Pancreas (tissue), 10 donors: Measurements from ENCODE around the gene SNX22. TPM values are rescaled to one million over a fixed set of nuclear protein-coding genes. Genes with fewer than 3 reads are reported as not detected.
A peak's percentile ranks its signal among the peaks of the same experiment; 100 is the strongest.

Experiments
- ATAC-seq, 4 donors: fragments of 200-7000 bp; cut with Tn5 transposase; one replicate each; pipeline versions ENCODE4 v1.8.0 to v1.9.1; 2020; ENCODE audit warnings: mild to moderate bottlenecking in 4 of 4, moderate library complexity in 4 of 4
- DNase-seq, 6 donors: peaks; one replicate each; pipeline ENCODE4 v3.0.0-alpha.2; 2020
- FAIRE-seq: peaks from 2 replicates; lab custom pipeline; 2012; peaks lifted over from hg19 to GRCh38; lab: Jason Lieb, UNC
- H3K27ac ChIP-seq, 4 donors: fragments of 200-600 bp; sonication (generic); 1 replicate in 3 of 4; 2 replicates in 1 of 4; pipeline versions ENCODE4 v1.5.0 to v1.8.0; 2020
- H3K27me3 ChIP-seq, 4 donors: fragments of 200-600 bp; one replicate each; pipeline ENCODE4 v1.8.0; 2021
- H3K36me3 ChIP-seq, 3 donors: fragments of 200-600 bp; sonication (generic) in 1 of 3; one replicate each; pipeline versions ENCODE4 v1.5.0 to v1.8.0; 2020 to 2021
- H3K4me1 ChIP-seq, 3 donors: fragments of 200-600 bp; one replicate each; pipeline ENCODE4 v1.8.0; 2021
- H3K4me3 ChIP-seq, 4 donors: fragments of 200-600 bp; sonication (generic) in 2 of 4; one replicate each; pipeline versions ENCODE4 v1.5.0 to v1.8.0; 2020 to 2021
- H3K9me3 ChIP-seq, 4 donors: fragments of 200-600 bp; one replicate each; pipeline ENCODE4 v1.8.0; 2021
- WGBS, 2 donors: extraction: QIAGEN DNeasy Blood & Tissue Kit; methylation state at CpG; one replicate each; pipeline ENCODE4 v1.1.7; 2013; 5-methylcytosine and 5-hydroxymethylcytosine counted together
- intact Hi-C, 3 donors: fragments of 100-400 bp; cut with DNase I; formaldehyde crosslinking; loops; one replicate each; pipeline versions ENCODE4 v1.11.1 to v1.14.2; 2022
- polyA plus RNA-seq, 2 donors: library from polyadenylated mRNA; stranded (reverse); fragments of 200-250 nt; gene quantifications; one replicate each; pipeline ENCODE4 v1.2.3, GENCODE V29; 2013
- total RNA-seq, 6 donors: library from RNA; stranded (reverse); fragmentation: NEBNext Ultra II Directional in 4 of 6; extraction: Animal tissue kit (Norgen Biotek cat#: 25700) in 4 of 6; gene quantifications; one replicate each; pipeline versions ENCODE4 v1.2.1 to v1.2.4, GENCODE V29; 2021 to 2023
- TF ChIP-seq, protein P1 (sequence below), 4 donors: fragments of 200-600 bp; sonication (generic) in 3 of 4; IDR thresholded peaks; one replicate each; pipeline versions ENCODE4 v1.5.0 to v1.8.0; 2021; ENCODE audit warnings: antibody characterized with exemption in 4 of 4
- donor health status: healthy with polysubstance abuse.
- donor health status: DM: no; HTN: no; CAD: no; lungs with moderate emphysema.
- donor health status: DM: no; HTN: no; CAD: no.
- donor health status: control.
- donor health status: control.
- donor health status: Bipolar disorder and iron deficiency.
- donor health status: DM: yes; HTN: yes; CAD: no.
- donor health status: DM: no; HTN: no; CAD: no.
- donor health status: DM: no; HTN: no; CAD: no.
- donor health status: DM: yes; HTN: yes; CAD: no.

Gene SNX22
- total and polyA plus RNA-seq, 8 donors: 0.51 to 4.0 (median 1.3) TPM

DNA sequence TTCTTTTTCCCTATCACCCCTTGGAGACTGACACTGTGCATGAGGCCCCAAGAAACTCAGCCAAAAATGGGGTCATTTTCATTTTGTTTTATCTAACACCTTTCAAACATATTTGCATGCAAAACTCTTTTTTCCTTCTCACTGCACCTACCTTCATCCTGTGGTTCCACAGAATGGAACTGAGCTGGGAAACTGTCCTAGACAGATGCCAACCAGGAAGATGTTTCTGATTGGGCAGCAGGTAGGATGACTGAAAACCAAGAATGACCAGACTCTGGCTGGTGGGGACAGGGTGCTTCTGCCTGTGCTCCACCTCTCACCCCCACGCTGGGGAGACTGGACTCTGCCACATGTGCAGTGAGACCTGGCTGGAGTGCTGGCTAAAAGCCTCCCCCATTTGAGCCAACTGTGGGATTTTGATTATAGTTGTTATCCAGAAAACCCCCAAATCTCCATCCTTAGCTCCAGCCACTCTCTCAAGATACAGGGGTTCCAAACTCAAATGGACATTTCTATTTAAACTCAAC, 6.1 kb downstream of the SNX22 start:
- intact Hi-C loops: no loop called here
- H3K36me3 ChIP-seq: peaks cover 3 to 50% (median 41%) of the 10 kb centered on the region in 3 donors
- TF ChIP-seq, protein P1, sequence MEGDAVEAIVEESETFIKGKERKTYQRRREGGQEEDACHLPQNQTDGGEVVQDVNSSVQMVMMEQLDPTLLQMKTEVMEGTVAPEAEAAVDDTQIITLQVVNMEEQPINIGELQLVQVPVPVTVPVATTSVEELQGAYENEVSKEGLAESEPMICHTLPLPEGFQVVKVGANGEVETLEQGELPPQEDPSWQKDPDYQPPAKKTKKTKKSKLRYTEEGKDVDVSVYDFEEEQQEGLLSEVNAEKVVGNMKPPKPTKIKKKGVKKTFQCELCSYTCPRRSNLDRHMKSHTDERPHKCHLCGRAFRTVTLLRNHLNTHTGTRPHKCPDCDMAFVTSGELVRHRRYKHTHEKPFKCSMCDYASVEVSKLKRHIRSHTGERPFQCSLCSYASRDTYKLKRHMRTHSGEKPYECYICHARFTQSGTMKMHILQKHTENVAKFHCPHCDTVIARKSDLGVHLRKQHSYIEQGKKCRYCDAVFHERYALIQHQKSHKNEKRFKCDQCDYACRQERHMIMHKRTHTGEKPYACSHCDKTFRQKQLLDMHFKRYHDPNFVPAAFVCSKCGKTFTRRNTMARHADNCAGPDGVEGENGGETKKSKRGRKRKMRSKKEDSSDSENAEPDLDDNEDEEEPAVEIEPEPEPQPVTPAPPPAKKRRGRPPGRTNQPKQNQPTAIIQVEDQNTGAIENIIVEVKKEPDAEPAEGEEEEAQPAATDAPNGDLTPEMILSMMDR (IDR thresholded peaks at IDR 0.05): no peak
- H3K27ac ChIP-seq: no peak overlapping the region
- WGBS, 2 donors: 58 to 68% methylated on average over 1 of the region's 1 CpG
- DNase-seq: no peak
- no peak for ATAC-seq
- no peak for FAIRE-seq
- no peaks in the 10 kb centered on the region for H3K27me3 ChIP-seq
- no peak overlapping the region for H3K4me3 ChIP-seq
- no peaks in the 10 kb centered on the region for H3K9me3 ChIP-seq
- H3K4me1 ChIP-seq: peaks cover 19 to 41% (median 24%) of the 10 kb centered on the region in 3 donors

DNA sequence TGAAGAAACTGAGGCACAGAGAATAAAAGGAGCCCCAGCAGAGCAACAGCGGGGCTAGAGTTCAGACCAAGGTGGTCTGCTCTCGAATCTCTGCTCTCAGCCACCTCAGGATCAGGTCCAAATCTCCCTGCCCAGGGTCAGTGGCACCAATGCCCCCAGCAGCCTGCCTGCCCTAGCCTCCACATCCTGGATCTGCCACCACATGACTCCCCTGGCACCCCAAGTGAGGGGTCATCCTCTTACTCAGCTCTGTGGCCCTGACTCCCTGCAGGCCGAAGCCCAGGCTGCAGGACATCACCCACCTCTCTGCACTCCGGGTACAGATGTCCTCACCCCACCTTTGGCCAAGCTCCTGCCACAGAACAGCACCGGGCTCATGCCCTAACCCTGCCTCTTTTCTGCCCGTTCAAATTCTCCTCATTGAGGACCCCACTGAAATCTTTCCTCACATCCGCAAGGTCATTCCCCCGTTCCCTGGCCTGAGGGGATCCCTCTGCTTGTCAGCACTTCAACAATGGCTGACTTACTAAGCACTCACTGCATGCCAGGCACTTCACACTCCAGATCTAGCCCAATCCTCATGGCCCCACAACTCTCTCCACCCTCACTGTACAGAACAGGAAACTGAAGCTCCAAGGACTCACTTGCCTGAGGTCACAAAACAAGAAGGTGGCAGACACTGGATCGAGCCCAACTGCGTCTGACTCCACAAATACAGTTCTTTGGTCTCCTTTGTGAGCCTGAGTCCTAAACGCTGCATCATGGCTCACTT, 7.0 kb downstream of the SNX22 start:
- Histone ChIP-seq H3K27ac (peak overlapping the region in 1 of 4 donors; percentile 4), H3K27me3 (no peaks in the 10 kb centered on the region), H3K4me3 (no peak overlapping the region), H3K36me3 (peaks cover 3 to 50% (median 41%) of the 10 kb centered on the region in 3 donors), H3K4me1 (peaks cover 19 to 33% (median 25%) of the 10 kb centered on the region in 3 donors), H3K9me3 (no peaks in the 10 kb centered on the region)
- ATAC-seq (no peak), FAIRE-seq (no peak), DNase-seq (no peak)
- TF ChIP-seq, protein P1 (IDR thresholded peaks at IDR 0.05): no peak
- intact Hi-C loops: no loop called here
- WGBS, 2 donors: 51 to 58% methylated on average over 11 of the region's 11 CpGs

GRCh38 chr15:64161688-64162477, 10.4 kb downstream of the SNX22 start:
- DNase-seq: no peak
- Histone ChIP-seq H3K27ac (peak overlapping the region; percentile 78 to 89 (median 82)), H3K4me1 (peaks cover 19 to 40% (median 31%) of the 10 kb centered on the region in 3 donors), H3K9me3 (no peaks in the 10 kb centered on the region), H3K36me3 (peaks cover 3 to 32% (median 32%) of the 10 kb centered on the region in 3 donors), H3K27me3 (no peaks in the 10 kb centered on the region), H3K4me3 (peak overlapping the region; percentile 72 to 94 (median 82))
- intact Hi-C loops: no loop called here
- 21 to 27% methylated on average over 12 of the region's 12 CpGs for WGBS, 2 donors
- ATAC-seq: no peak
- TF ChIP-seq, protein P1 (IDR thresholded peaks at IDR 0.05): no peak
- no peak for FAIRE-seq

- ATAC-seq (peak; percentile 51 to 66 (median 59)), DNase-seq (no peak), FAIRE-seq (no peak)
- no peaks in the 10 kb centered on the region for H3K27me3 ChIP-seq
- 0 to 1% methylated on average over 19 to 21 of the region's 21 CpGs for WGBS, 2 donors
- H3K9me3 ChIP-seq: no peaks in the 10 kb centered on the region
- H3K36me3 ChIP-seq: peaks cover 3 to 28% (median 26%) of the 10 kb centered on the region in 3 donors
- H3K4me1 ChIP-seq: peaks cover 19 to 40% (median 31%) of the 10 kb centered on the region in 3 donors
- TF ChIP-seq, protein P1 (IDR thresholded peaks at IDR 0.05): no peak
- H3K27ac ChIP-seq: peak overlapping the region; percentile 78 to 89 (median 82)
- peak overlapping the region; percentile 72 to 94 (median 82) for H3K4me3 ChIP-seq
- intact Hi-C loops: no loop called here
These were observed 10.9 kb downstream of the SNX22 start for GRCh38 chr15:64162478-64162868.
